ENCODE results near the gene CLDN4. TPM values are rescaled to one million over a fixed set of nuclear protein-coding genes. Genes with fewer than 3 reads are reported as not detected.

Gene CLDN4
- polyA plus RNA-seq, 1 of the 3 experiments (the other 2 are of a cell fraction): 5.9 TPM

DNA sequence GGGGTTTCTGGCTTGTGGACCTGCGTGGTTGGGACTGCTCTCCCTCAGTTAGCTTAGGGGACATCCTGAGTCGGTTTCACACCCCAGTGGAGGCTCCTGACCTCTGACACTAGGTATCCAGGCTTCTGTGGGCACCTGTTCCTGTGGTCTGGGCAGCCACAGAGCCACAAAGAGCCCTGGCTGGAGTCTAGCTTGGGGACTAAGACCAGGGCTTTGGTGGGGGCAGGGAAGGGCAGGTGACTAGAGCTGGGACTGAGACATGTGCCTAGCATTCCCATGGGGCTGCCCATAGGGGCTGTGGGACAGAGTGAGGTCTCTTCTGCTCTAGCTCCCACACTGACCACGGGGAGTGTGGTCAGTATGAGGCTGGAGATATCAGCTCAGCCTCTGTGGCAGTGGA is 26.1 kb downstream of the CLDN4 start:
- no peak overlapping the region for H3K9ac ChIP-seq
- H3K27ac ChIP-seq (ENCODE audit: low read depth in 2 of 2, low read length in 1 of 2): no peak overlapping the region
- H3K9me2 ChIP-seq: no peaks in the 10 kb centered on the region
- H3K79me2 ChIP-seq (ENCODE audit: insufficient read depth): no peaks in the 10 kb centered on the region
- no peaks in the 10 kb centered on the region for H3K9me3 ChIP-seq
- POLR2A ChIA-PET: no interaction called here
- CTCF ChIA-PET: interaction anchor here (0.9 to 5.7 kb wide), 19 partner anchors 8 to 405 kb away, joined by 3 to 89 read pairs (median 13); partner anchors contain the start of genes ABHD11, ELN and METTL27
- H3K4me1 ChIP-seq (ENCODE audit: control insufficient read depth in 1 of 2, insufficient read depth in 2 of 2, low read depth in 1 of 2, low read length in 1 of 2): peaks cover 0 to 7% of the 10 kb centered on the region in 2 experiments; a peak in 3 of 4 replicates
- no peaks in the 10 kb centered on the region for H3K36me3 ChIP-seq (replicated peaks in 1 of 2; ENCODE audit: control insufficient read depth in 1 of 2, insufficient read depth in 2 of 2, low read length in 1 of 2)
- H3K4me3 ChIP-seq (ENCODE audit: low read depth in 2 of 2, low read length in 1 of 2): no peak overlapping the region
- TF ChIP-seq TAF1 (IDR thresholded peaks at IDR 0.05; ENCODE audit: borderline replicate concordance, low read depth, low read length) (no peak), ELF1 (IDR thresholded peaks at IDR 0.05) (no peak), MEF2A (IDR thresholded peaks at IDR 0.05; ENCODE audit: borderline replicate concordance, low read depth) (no peak), RCOR1 (IDR thresholded peaks at IDR 0.05; ENCODE audit: low read length) (no peak), FOXJ3 (CRISPR knock-in tag; IDR thresholded peaks at IDR 0.05) (no peak)
- TF ChIP-seq, protein P1, sequence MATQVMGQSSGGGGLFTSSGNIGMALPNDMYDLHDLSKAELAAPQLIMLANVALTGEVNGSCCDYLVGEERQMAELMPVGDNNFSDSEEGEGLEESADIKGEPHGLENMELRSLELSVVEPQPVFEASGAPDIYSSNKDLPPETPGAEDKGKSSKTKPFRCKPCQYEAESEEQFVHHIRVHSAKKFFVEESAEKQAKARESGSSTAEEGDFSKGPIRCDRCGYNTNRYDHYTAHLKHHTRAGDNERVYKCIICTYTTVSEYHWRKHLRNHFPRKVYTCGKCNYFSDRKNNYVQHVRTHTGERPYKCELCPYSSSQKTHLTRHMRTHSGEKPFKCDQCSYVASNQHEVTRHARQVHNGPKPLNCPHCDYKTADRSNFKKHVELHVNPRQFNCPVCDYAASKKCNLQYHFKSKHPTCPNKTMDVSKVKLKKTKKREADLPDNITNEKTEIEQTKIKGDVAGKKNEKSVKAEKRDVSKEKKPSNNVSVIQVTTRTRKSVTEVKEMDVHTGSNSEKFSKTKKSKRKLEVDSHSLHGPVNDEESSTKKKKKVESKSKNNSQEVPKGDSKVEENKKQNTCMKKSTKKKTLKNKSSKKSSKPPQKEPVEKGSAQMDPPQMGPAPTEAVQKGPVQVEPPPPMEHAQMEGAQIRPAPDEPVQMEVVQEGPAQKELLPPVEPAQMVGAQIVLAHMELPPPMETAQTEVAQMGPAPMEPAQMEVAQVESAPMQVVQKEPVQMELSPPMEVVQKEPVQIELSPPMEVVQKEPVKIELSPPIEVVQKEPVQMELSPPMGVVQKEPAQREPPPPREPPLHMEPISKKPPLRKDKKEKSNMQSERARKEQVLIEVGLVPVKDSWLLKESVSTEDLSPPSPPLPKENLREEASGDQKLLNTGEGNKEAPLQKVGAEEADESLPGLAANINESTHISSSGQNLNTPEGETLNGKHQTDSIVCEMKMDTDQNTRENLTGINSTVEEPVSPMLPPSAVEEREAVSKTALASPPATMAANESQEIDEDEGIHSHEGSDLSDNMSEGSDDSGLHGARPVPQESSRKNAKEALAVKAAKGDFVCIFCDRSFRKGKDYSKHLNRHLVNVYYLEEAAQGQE (IDR thresholded peaks at IDR 0.05; ENCODE audit: low read depth, low read length): no peak
- no peak overlapping the region for H2AFZ ChIP-seq (ENCODE audit: low read depth)
- H3K27me3 ChIP-seq (ENCODE audit: insufficient read depth): no peaks in the 10 kb centered on the region
- no peak overlapping the region for H3K4me2 ChIP-seq
- WGBS (ENCODE audit: low lambda C conversion rate): 31% methylated on average over 3 of the region's 3 CpGs
- peaks cover 31% of the 10 kb centered on the region for H3F3A ChIP-seq (replicated peaks; ENCODE audit: insufficient read depth)
- DNase-seq: no peak
- no peaks in the 10 kb centered on the region for H4K20me1 ChIP-seq (ENCODE audit: insufficient read depth)

GRCh38 chr7:73858807-73859206 is 28.0 kb downstream of the CLDN4 start:
- no peaks in the 10 kb centered on the region for H3K79me2 ChIP-seq (ENCODE audit: insufficient read depth)
- peaks cover 17% of the 10 kb centered on the region for H3F3A ChIP-seq (replicated peaks; ENCODE audit: insufficient read depth)
- no peak overlapping the region for H3K4me3 ChIP-seq (ENCODE audit: low read depth in 2 of 2, low read length in 1 of 2)
- H3K27ac ChIP-seq (ENCODE audit: low read depth in 2 of 2, low read length in 1 of 2): no peak overlapping the region
- H3K9ac ChIP-seq: no peak overlapping the region
- no peak overlapping the region for H2AFZ ChIP-seq (ENCODE audit: low read depth)
- no peak for DNase-seq
- H3K9me3 ChIP-seq: no peaks in the 10 kb centered on the region
- H4K20me1 ChIP-seq (ENCODE audit: insufficient read depth): no peaks in the 10 kb centered on the region
- H3K9me2 ChIP-seq: no peaks in the 10 kb centered on the region
- no peaks in the 10 kb centered on the region; a peak in 1 of 4 replicates for H3K4me1 ChIP-seq (ENCODE audit: control insufficient read depth in 1 of 2, insufficient read depth in 2 of 2, low read depth in 1 of 2, low read length in 1 of 2)
- no peaks in the 10 kb centered on the region for H3K27me3 ChIP-seq (ENCODE audit: insufficient read depth)
- H3K4me2 ChIP-seq: no peak overlapping the region
- 81% methylated on average over 2 of the region's 2 CpGs for WGBS (ENCODE audit: low lambda C conversion rate)
- ChIA-PET POLR2A (no interaction called here), CTCF (interaction anchor here (0.7 to 5.6 kb wide), 4 partner anchors 48 to 348 kb away, joined by 3 to 35 read pairs (median 6); no protein-coding TSS in a partner anchor)
- no peak for TF ChIP-seq IRF3 (IDR thresholded peaks at IDR 0.05; ENCODE audit: low read depth, low read length)
- TF ChIP-seq, protein P2, sequence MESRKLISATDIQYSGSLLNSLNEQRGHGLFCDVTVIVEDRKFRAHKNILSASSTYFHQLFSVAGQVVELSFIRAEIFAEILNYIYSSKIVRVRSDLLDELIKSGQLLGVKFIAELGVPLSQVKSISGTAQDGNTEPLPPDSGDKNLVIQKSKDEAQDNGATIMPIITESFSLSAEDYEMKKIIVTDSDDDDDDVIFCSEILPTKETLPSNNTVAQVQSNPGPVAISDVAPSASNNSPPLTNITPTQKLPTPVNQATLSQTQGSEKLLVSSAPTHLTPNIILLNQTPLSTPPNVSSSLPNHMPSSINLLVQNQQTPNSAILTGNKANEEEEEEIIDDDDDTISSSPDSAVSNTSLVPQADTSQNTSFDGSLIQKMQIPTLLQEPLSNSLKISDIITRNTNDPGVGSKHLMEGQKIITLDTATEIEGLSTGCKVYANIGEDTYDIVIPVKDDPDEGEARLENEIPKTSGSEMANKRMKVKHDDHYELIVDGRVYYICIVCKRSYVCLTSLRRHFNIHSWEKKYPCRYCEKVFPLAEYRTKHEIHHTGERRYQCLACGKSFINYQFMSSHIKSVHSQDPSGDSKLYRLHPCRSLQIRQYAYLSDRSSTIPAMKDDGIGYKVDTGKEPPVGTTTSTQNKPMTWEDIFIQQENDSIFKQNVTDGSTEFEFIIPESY (IDR thresholded peaks at IDR 0.05; ENCODE audit: borderline replicate concordance, low read depth): no peak
- TF ChIP-seq NFIC (IDR thresholded peaks at IDR 0.05; ENCODE audit: borderline replicate concordance): no peak
- TF ChIP-seq EZH2phosphoT487 (IDR thresholded peaks at IDR 0.05; ENCODE audit: borderline replicate concordance, low read depth): no peak
- H3K36me3 ChIP-seq (replicated peaks in 1 of 2; ENCODE audit: control insufficient read depth in 1 of 2, insufficient read depth in 2 of 2, low read length in 1 of 2): no peaks in the 10 kb centered on the region
